Activated naive CD8-positive, alpha-beta T cell treated with anti-CD3 and anti-CD28 coated beads, Interleukin-2, amount 50 U/mL, for 16 hours (primary cell): ENCODE results near the gene CFAP73.

Experiments
- DNase-seq: peaks from one replicate; pipeline ENCODE4 v3.0.0-alpha.2; 2020; ENCODE audit warnings: low read depth, low spot score

CFAP73 gene

GRCh38 chr12:113164014-113164413 is 14.5 kb downstream of the CFAP73 start:
- no peak for DNase-seq

GRCh38 chr12:113165521-113166450 is 16.3 kb downstream of the CFAP73 start:
- no peak for DNase-seq

GRCh38 chr12:113167868-113168267 is 18.3 kb downstream of the CFAP73 start:
- DNase-seq = no peak

- DNase-seq = no peak
These were observed 20.2 kb downstream of the CFAP73 start for GRCh38 chr12:113169697-113170096.

- DNase-seq = no peak
These were observed 20.9 kb downstream of the CFAP73 start for GRCh38 chr12:113170457-113170856.

GRCh38 chr12:113170926-113171325 is 21.4 kb downstream of the CFAP73 start:
- no peak for DNase-seq

- DNase-seq = no peak
These were observed 22.0 kb downstream of the CFAP73 start for GRCh38 chr12:113171543-113171942.

GRCh38 chr12:113172185-113172584 is 22.7 kb downstream of the CFAP73 start:
- DNase-seq = no peak

- no peak for DNase-seq
These were observed 23.7 kb downstream of the CFAP73 start for GRCh38 chr12:113173081-113173698.

- peak; percentile 56 for DNase-seq
These were observed 25.2 kb downstream of the CFAP73 start for GRCh38 chr12:113174461-113175384.

- no peak for DNase-seq
These were observed 29.5 kb downstream of the CFAP73 start for GRCh38 chr12:113179023-113179422.

- no peak for DNase-seq
These were observed 30.8 kb downstream of the CFAP73 start for GRCh38 chr12:113180333-113180732.

GRCh38 chr12:113181975-113182374 is 32.5 kb downstream of the CFAP73 start:
- no peak for DNase-seq

- no peak for DNase-seq
These were observed 33.6 kb downstream of the CFAP73 start for GRCh38 chr12:113183030-113183589.

GRCh38 chr12:113184098-113184899 is 34.8 kb downstream of the CFAP73 start:
- DNase-seq = no peak

GRCh38 chr12:113184900-113185179 is 35.3 kb downstream of the CFAP73 start:
- peak; percentile 68 for DNase-seq

GRCh38 chr12:113185180-113186032 is 35.9 kb downstream of the CFAP73 start, which contains the start of the genes DDX54 and RITA1:
Gene DDX54, minus strand, starts transcription at chr12:113185478. Its CDS starts 27 bp downstream, at chr12:113185451.
Gene RITA1, plus strand, starts transcription at chr12:113185721. Its CDS starts 1,026 bp downstream, at chr12:113186747.
- peak; percentile 61 for DNase-seq

GRCh38 chr12:113186033-113186365 is 36.5 kb downstream of the CFAP73 start:
- DNase-seq = no peak

GRCh38 chr12:113186666-113187325 is 37.3 kb downstream of the CFAP73 start:
- no peak for DNase-seq
